NCI-H1694 (cell line): Measurements from ENCODE around the gene FAM53A.
"Not testable (repeated sequence)": the region's sequence is repeated elsewhere in the genome, so short reads cannot be mapped to it uniquely, and the experiment has no call there.

ENCODE experiments used
- DNase-seq: peaks from one replicate; lab custom pipeline; 2025; lab: John Stamatoyannopoulos, UW

FAM53A gene

DNA sequence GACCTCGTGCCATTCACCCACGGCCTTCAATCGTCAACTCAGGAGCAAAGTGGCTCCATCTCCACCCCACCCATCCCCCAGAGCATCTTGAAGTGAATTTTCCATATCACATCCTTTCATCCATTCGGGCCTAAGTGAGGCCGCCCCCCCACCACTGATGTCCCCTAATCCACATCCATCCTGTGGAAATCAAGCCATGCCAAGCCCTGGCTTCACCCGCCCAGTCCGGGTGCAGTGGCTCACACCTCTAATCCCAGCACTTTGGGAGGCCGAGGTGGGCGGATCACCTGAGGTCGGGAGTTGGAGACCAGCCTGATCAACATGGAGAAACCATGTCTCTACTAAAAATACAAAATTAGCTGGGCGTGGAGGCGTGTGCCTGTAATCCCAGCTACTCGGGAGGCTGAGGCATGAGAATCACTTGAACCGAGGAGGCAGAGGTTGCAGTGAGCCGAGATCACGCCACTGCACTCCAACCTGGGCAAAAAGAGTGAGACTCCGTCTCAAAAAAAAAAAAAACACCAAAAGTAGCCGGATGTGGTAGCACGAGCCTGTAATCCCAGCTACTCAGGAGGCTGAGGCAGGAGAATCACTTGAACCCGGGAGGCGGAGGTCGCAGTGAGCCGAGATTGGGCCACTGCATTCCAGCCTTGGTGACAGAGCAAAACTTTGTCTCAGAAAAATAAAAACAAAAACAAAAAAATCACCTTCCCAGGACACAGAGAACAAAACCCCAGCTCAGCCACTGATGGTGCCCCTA, 76.5 kb downstream of the FAM53A start:
- DNase-seq = not testable (repeated sequence)

- no peak for DNase-seq
Measured at GRCh38 chr4:1604706-1605205, 79.4 kb downstream of the FAM53A start.

DNA sequence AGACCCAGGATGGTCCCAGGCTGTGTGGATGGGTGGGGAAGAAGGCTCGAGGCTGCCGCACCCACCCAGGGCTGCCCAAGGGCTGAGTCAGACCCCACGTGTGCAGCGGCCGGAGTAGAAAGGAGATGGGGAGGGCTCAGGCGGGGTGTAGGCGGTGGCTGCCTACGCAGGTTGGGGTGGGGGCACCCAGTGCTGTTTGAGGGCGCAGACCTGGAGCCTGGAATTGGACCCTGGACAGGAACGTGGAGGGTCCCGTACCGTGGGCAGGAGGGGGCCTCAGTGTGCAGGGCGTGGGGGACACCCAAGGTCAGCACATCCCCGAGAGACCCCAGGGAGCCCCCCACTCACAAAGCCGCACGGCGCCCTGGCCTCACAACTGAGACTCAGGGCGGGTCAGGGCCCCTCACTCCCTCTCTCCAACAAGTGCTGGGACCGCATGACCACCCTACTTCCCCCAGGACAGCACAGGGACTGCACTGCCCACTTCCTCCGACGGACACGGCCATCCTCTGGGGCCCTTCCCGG, 79.9 kb downstream of the FAM53A start:
- DNase-seq = no peak

DNA sequence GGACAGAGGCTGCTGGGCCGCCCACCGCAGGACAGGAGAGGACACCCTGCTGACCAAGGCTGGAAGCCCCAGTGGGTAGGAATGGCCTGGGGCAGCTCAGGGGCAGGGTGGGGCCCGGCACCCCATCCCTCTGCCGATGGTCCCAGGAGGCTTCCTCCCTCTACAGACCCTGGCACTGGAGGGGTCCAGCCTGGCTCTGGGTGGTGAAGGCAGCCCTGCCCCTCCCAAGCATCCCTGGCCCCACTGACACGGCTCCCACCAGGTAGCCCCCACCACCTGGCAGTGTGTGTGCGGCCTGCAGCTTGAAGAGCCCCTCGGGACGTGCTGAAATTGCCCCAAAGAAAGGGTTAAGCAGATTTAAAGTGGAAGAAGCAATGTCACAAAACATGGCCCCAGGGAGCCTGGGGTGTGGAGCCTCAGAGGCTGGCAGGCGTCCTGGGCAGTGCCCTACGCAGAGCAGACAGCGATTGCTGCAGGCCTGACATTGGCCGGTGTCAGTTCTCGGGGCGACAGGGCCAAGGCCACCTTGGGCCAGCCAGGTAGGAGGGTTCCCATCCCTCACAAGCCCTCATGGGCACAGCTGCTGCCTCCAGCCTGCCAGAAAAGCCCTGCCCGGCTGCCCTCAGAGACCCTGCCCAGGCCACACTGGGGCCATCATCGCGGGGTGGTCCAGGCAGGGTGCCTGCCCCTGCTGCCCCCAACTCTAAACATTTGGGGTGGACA, 80.5 kb downstream of the FAM53A start:
- no peak for DNase-seq

- no peak for DNase-seq
Measured at GRCh38 chr4:1602655-1603412, 81.3 kb downstream of the FAM53A start.

DNA sequence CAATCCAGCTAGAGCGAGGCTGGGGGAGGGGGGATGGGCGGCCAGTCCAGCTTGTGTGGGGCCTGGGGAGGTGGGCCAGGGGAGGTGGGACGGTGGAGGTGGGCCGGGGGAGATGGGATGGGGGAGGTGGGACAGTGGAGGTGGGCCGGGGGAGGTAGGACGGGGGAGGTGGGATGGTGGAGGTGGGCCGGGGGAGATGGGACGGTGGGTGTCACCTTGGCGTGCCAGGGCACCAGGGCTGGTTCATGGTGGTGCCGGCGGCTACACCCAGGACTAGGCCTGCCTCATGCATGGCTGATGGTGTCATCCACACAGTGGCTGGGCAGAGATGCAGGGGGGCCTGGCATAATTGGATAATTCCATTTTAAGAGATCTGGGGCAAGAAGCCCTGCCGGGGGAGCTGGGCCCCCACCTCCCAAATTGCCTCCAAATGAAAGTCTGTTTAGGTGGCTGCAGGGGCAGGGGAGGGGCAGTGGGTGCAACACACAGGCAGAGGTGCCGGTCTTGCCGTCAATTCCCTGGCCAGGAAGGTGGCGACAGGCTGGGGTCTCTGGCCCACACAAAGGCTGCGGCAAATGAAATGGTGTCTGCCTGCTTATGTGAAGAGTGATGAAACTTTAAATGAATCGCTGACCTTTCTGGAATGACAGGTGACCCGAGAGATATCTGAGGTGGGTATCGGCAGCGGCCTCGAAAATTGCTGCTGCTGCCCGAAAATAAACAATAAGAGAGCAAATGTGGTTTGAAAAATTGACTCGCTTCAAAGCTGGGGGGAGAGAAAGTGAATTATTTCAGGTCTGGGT, 82.1 kb downstream of the FAM53A start:
- DNase-seq = no peak

DNA sequence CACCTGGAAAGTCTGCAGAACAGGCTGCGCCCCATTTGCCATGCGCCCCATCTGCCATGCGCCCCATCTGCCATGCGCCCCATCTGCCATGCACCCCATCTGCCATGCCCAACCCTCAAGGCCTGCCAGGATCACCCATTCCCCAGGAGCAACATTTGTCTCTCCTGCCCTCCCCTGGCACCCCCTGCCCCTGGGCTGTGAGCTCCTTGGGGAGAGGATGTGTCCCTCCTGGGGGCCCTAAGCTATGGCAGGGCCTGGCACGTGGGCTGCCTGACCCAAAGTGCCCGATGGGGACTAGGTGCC, 82.6 kb downstream of the FAM53A start:
- DNase-seq = no peak

DNA sequence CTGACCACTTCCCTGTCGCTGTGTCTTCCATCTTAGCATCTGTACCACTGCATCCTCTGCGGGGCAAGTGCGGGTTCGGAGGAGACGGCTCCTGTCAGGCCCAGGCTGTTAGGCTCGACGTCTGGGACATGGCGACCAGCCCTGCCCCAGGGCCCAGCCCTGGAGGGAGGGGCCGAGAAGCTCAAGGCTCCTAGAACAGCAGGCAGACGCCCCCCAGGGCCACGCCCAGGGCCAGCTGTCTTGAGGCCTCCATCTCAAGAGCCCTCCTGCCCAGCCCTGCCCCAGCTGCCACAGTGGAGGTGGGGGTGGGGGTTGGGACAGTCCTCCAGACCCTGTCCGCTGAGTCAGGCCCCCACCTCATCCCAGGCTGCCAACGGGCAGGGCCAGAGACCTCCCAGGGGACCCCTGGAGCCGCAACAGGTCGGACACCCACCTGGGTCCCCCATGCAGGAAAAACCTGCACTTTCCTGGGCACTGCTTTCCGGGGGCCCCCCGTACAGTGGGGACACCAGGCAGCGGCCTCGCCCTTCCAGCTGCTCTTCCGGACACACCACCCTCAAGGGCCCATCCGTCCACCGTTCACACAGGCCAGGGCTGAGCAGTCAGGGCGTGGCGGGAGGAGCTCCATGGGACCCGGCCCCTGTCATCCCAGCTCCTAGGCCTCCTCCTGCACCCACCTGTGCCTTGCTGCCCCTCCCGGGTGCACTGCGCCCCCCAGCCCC, 83.1 kb downstream of the FAM53A start:
- no peak for DNase-seq

GRCh38 chr4:1600211-1600780, 83.8 kb downstream of the FAM53A start:
- no peak for DNase-seq

DNA sequence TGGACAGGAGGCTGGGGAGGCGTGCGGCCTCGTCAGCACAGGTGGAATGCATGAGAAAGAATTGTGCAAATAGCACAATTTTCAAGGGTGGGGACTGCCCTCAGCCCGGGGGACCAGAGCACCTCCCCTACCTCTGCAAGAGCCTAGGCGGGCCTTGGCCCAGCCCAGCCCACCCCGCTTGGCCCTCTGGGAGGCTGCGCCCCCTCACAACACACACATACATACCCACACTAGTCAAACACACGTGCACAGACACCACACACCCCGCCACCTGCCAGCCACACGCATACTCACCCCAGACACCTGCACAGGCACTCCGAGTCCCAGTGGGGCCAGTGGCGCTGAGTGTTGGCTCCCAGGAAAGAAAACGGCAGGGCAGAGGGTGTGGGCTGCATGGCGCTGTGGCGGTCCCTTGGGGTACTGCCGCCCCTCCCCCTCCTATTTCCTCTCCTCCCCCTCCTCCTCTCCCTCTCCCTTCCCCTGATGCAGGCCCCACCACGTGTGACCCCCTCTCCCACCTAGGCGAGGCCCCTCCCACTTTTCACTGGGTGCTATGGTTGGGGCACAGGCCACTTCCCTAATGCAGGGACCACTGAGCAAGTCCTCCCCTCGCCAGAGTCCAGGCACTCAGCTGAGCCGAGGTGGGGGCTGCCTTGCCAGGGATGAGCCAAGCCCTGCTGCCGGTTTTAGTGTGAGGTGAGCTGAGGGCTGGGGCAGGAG, 84.5 kb downstream of the FAM53A start:
- DNase-seq = no peak

- DNase-seq = no peak
Measured at GRCh38 chr4:1599026-1599481, 85.1 kb downstream of the FAM53A start.

DNA sequence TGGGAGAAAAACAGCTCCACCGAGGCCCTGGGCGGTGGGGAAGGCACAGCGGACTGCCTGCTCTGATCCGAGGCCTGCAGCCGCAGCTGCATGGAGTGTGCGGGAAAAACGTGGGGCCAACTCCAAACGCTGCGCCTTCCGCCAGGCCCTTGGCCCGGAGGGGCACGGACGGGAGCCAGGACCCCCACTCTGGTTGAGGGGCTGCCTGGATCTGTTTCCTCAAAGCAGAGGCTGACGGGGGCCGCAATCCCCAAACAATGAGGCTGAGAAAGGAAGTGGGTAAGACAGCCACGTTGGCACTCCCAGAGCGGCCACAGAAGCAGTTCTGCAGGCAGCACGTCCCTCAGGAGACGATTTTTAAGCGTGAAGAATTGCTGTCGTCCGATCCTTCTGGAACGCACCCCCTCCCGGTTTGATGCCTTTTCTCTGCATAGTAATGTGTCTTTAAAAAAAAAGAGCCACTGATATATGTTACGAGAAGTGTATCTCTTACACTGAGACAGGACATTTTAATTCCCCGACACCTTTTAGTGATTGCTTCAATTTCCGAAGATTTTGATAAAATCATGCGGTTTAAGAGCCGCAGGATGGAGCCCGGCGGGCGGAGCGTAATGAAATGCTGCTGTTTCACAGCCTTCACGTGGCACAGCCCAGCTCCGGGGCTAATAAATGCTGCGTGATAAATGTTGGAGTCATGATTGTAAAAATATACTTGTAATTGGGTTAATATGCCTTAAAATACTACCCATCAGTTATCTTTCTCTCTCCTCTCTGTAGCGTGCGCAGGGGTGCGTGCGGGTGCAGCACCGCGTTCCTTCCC, 85.7 kb downstream of the FAM53A start:
- no peak for DNase-seq

GRCh38 chr4:1597021-1597931, 86.8 kb downstream of the FAM53A start:
- DNase-seq = no peak

DNA sequence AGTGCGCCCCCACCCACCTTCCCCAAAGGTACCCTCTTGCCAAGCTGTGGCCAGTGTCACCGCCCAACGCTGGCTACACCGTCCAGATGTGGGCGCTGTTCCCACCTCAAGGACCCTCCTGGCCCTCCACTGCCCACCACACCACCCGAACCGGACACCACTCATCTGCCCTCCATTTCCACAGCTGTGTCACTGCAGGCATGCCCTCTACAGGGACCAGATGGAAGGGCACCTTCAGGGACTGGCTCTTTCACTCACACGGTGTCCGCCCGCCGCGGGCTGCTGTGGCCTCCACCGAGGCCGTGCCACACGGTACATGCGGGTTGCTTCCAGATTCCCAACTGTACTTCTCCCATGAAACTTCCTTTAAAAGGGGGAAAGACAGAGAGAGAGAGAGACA, 87.7 kb downstream of the FAM53A start:
- no peak for DNase-seq

DNA sequence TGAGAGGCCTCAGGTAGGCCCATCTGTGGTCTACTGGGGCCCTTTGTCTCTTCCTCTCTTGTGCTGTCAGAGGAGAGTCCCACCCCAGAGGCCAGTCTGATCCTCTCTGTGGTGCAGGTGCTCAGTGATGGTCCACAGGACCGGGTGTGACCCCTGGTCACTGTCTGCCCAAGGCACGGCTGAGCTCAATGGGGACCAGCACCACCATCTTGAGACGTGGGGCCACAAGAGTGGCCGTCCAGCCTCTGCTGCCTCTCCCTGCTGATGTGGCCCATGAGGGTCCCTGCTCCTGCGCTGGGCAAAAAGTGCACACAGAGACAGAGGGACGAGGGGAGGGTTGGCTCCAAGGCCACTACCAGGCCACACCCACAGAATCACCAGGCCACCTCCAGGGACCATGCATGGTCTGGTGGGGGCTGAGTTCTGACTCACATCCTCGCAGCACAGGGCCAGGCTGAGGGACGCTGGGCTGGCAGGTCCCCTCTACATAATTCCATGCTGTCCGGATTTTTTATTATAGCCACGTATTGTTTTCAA, 88.3 kb downstream of the FAM53A start:
- no peak for DNase-seq

GRCh38 chr4:1594871-1595788, 89.0 kb downstream of the FAM53A start:
- no peak for DNase-seq
